A549 treated with AZD9567 at 1 μM for 4 hours (cell line): ENCODE measurements around the gene TSPO2. TPM values are rescaled to one million over a fixed set of nuclear protein-coding genes. Genes with fewer than 3 reads are reported as not detected.

Source experiments
- total RNA-seq: library from RNA; stranded (reverse); fragments of 200-300 nt; extraction: Qiagen RNA extraction; gene quantifications from 5 replicates; pipeline ENCODE4 v1.2.3, GENCODE V29; 2022; ENCODE audit not compliant: insufficient read depth

The TSPO2 gene
- total RNA-seq: 0.13 TPM in 1 of 5 replicates, not detected in the others

GRCh38 chr6:41042226-41043055, at the start of gene TSPO2:
Gene TSPO2 (plus strand): TSS chr6:41042467. CDS start chr6:41042986, 519 bp downstream.

GRCh38 chr6:41039060-41039998, 2.9 kb upstream of the TSPO2 start, which contains the start of gene UNC5CL:
Gene UNC5CL (minus strand): TSS chr6:41039221. CDS start chr6:41035074, 4,147 bp downstream.

GRCh38 chr6:41053041-41053440, 10.8 kb downstream of the TSPO2 start, which contains the start of gene APOBEC2:
Gene APOBEC2 (plus strand): TSS chr6:41053202. CDS start chr6:41053348, 146 bp downstream.

GRCh38 chr6:41071923-41072835, 29.9 kb downstream of the TSPO2 start, which contains the start of gene OARD1:
Gene OARD1 (minus strand): TSS chr6:41072356. CDS start chr6:41071634, 722 bp downstream.

GRCh38 chr6:41072836-41073202, 30.6 kb downstream of the TSPO2 start, which contains the start of gene NFYA:
Gene NFYA (plus strand): TSS chr6:41072974. CDS start chr6:41079090, 6,116 bp downstream.

Other genes starting within 250 kb of the TSPO2 start
- 0.24 to 0.38 TPM (median 0.31 TPM) in 4 of 5 replicates, not detected in the other for gene UNC5CL, start 3.2 kb upstream of the TSPO2 start, total RNA-seq
- not detected in 5 replicates for gene APOBEC2, start 10.7 kb downstream of the TSPO2 start, total RNA-seq
- gene OARD1, start 29.9 kb downstream of the TSPO2 start, total RNA-seq: 10.3 to 18.6 TPM (median 15.8 TPM) in 5 replicates
- gene NFYA, start 30.5 kb downstream of the TSPO2 start, total RNA-seq: 12.1 to 15.0 TPM (median 13.7 TPM) in 5 replicates
- gene TREML1, start 111.9 kb downstream of the TSPO2 start, total RNA-seq: not detected in 5 replicates
- 0.08 to 0.10 TPM in 2 of 5 replicates, not detected in the others for gene TREM2, start 120.6 kb downstream of the TSPO2 start, total RNA-seq
- not detected in 5 replicates for gene TREML2, start 158.7 kb downstream of the TSPO2 start, total RNA-seq
- gene TREML4, start 185.9 kb downstream of the TSPO2 start, total RNA-seq: 0.05 TPM in 1 of 5 replicates, not detected in the others
- gene TREM1, start 244.2 kb downstream of the TSPO2 start, total RNA-seq: 0.10 to 0.34 TPM (median 0.19 TPM) in 3 of 5 replicates, not detected in the others